ENCODE data around the gene POLA1. TPM values are rescaled to one million over a fixed set of nuclear protein-coding genes. Genes with fewer than 3 reads are reported as not detected.

POLA1 gene
- total and polyA plus RNA-seq, 7 donors: 1.8 to 15.0 (median 11.4) TPM

DNA sequence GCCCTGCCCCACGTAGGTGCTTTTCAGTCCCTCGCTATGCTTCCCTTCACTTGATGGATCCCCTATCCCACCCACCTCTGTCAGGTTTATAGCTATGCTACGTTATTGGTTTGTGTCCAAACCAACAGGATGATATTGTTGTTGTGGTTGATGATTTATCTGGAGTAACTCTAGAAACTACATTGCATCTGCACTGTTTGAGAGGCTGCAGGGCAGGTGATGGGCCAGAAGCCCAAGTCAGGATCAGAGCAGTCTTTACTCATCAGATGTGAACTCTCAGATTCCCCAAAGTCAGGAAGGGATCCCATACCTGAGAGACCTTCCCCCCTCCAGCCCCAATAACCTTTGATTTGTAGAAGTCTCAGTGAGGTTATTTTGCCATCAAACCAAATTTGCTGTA lies 287.3 kb downstream of the POLA1 start:
- H3K36me3 ChIP-seq: no peaks in the 10 kb centered on the region
- DNase-seq: no peak
- H3K27ac ChIP-seq: no peak overlapping the region
- H3K27me3 ChIP-seq: no peaks in the 10 kb centered on the region
- no peak overlapping the region for H3K4me3 ChIP-seq
- H3K9me3 ChIP-seq: no peaks in the 10 kb centered on the region
- no peaks in the 10 kb centered on the region for H3K4me1 ChIP-seq
- intact Hi-C loops (cut with DNase I): no loop called here
- 71 to 88% methylated on average over 3 of the region's 3 CpGs for whole genome bisulfite sequencing, 2 donors
- TF ChIP-seq EP300 (IDR thresholded peaks at IDR 0.05) (no peak), POLR2AphosphoS5 (IDR thresholded peaks at IDR 0.05) (no peak), POLR2A (IDR thresholded peaks at IDR 0.05) (no peak)
- TF ChIP-seq, protein P1, sequence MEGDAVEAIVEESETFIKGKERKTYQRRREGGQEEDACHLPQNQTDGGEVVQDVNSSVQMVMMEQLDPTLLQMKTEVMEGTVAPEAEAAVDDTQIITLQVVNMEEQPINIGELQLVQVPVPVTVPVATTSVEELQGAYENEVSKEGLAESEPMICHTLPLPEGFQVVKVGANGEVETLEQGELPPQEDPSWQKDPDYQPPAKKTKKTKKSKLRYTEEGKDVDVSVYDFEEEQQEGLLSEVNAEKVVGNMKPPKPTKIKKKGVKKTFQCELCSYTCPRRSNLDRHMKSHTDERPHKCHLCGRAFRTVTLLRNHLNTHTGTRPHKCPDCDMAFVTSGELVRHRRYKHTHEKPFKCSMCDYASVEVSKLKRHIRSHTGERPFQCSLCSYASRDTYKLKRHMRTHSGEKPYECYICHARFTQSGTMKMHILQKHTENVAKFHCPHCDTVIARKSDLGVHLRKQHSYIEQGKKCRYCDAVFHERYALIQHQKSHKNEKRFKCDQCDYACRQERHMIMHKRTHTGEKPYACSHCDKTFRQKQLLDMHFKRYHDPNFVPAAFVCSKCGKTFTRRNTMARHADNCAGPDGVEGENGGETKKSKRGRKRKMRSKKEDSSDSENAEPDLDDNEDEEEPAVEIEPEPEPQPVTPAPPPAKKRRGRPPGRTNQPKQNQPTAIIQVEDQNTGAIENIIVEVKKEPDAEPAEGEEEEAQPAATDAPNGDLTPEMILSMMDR (IDR thresholded peaks at IDR 0.05): no peak

DNA sequence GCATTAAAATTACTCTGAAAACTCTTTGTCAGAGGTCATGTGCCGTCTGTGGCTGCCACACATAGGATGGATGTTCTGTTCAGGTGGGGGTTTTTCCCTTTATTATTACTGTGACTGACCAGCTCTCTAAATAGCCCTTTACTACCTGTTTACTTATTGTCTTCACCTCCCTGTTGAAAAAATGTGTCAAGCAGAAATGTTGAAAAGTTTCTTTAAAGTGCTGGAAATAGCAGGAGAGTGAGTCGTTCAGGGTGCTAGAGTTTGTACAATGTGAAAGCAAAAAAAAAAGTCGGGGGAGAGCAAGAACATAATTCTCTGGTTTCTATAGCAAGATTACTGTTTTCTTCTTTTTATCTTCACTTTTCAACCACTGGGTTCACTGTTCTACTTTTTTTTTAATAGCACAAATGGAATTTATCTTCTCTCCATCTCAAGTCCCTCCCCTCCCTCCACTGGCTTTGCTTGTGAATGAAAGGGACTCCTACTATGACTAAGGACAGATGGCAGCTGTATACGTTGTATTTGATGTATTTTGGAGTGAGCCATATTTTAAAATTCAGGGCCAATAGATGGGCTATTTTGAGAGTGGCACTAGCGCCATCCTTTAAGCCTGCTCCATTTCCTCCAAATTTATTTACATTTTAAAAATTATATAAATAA lies 288.7 kb downstream of the POLA1 start:
- no peaks in the 10 kb centered on the region for H3K9me3 ChIP-seq
- no peak overlapping the region for H3K27ac ChIP-seq
- H3K4me1 ChIP-seq: no peaks in the 10 kb centered on the region
- no peak overlapping the region for H3K4me3 ChIP-seq
- 81 to 88% methylated on average over 5 of the region's 5 CpGs for WGBS, 2 donors
- DNase-seq: no peak
- no peaks in the 10 kb centered on the region for H3K27me3 ChIP-seq
- intact Hi-C loops (cut with DNase I): no loop called here
- TF ChIP-seq, protein P1 (IDR thresholded peaks at IDR 0.05): no peak
- TF ChIP-seq EP300 (IDR thresholded peaks at IDR 0.05): no peak
- TF ChIP-seq POLR2AphosphoS5 (IDR thresholded peaks at IDR 0.05): no peak
- TF ChIP-seq POLR2A (IDR thresholded peaks at IDR 0.05): no peak
- H3K36me3 ChIP-seq: no peaks in the 10 kb centered on the region

DNA sequence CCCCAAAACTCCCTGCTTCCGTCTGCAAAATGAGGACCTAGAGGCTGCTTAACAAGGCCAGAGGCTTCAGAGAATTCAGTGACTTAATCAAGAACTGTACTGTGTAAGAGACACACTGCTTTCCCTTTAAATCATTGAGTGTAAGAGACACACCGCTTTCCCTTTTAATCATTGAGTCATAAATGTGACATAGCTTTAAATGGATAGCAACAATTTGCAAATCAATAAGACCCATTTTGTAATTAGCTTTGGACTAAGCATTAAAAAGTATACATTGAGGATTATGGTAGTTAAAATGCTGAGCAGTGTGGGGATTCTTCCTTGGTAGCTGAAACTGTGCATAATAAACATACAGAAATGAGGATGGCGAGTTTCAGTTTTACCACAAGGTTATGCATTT lies 290.2 kb downstream of the POLA1 start:
- Histone ChIP-seq H3K36me3 (no peaks in the 10 kb centered on the region), H3K9me3 (no peaks in the 10 kb centered on the region), H3K27me3 (no peaks in the 10 kb centered on the region), H3K4me3 (no peak overlapping the region), H3K4me1 (no peaks in the 10 kb centered on the region), H3K27ac (no peak overlapping the region)
- intact Hi-C loops (cut with DNase I): no loop called here
- no peak for TF ChIP-seq EP300 (IDR thresholded peaks at IDR 0.05)
- no peak for TF ChIP-seq POLR2AphosphoS5 (IDR thresholded peaks at IDR 0.05)
- TF ChIP-seq, protein P1 (IDR thresholded peaks at IDR 0.05): no peak
- no peak for TF ChIP-seq POLR2A (IDR thresholded peaks at IDR 0.05)
- 93 to 97% methylated on average over 3 of the region's 3 CpGs for WGBS, 2 donors
- no peak for DNase-seq

DNA sequence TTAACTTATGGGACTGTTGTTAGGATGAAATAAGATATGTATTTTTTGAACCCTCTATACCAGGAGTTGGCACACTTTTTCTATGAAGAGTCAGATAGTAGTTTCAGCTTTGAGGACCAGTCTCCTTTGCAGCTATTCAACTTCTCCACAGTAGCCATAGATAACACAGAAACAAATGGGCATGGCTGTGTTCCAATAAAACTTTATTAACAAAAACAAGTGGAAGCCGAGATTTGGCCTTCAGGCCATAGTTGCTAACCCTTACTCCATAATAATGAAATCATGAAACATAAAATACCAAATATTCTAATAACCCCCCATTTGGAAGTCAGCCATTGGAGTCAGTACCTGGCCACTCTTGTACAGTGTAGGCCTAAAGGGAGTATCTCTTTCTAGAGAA lies 291.4 kb downstream of the POLA1 start:
- intact Hi-C loops (cut with DNase I): no loop called here
- no peaks in the 10 kb centered on the region for H3K9me3 ChIP-seq
- WGBS, 2 donors: 89 to 96% methylated on average over 1 of the region's 1 CpG

DNA sequence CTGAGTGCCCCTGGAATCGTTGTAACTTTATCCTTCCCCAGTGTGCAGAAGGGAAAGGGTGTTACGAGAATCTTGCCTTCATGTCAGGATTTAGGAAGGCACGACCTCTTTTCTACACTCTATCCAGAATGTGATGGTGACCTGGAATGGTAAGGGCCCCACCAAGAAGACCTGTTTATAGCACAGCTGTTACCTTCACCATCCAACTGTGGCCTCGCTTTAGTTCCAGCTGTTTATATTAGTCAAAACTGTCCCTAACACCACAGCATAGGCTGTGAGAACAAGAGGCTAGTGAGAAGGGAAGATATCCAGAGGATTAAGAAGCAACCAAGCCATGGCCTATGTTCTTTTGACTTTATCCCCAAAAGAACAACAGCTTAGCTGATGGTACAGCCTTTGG lies 294.0 kb downstream of the POLA1 start:
- Histone ChIP-seq H3K27ac (no peak overlapping the region), H3K9me3 (no peaks in the 10 kb centered on the region), H3K27me3 (no peaks in the 10 kb centered on the region), H3K36me3 (no peaks in the 10 kb centered on the region), H3K4me1 (no peaks in the 10 kb centered on the region), H3K4me3 (no peak overlapping the region)
- TF ChIP-seq, protein P1 (IDR thresholded peaks at IDR 0.05): no peak
- TF ChIP-seq EP300 (IDR thresholded peaks at IDR 0.05): no peak
- 90 to 98% methylated on average over 4 of the region's 4 CpGs for WGBS, 2 donors
- DNase-seq: no peak
- intact Hi-C loops (cut with DNase I): no loop called here

More for the DNA sequence above, 291.4 kb downstream of the POLA1 start:
- no peak overlapping the region for H3K4me3 ChIP-seq
- TF ChIP-seq POLR2A (IDR thresholded peaks at IDR 0.05) (no peak), POLR2AphosphoS5 (IDR thresholded peaks at IDR 0.05) (no peak)
- H3K4me1 ChIP-seq: no peaks in the 10 kb centered on the region
- no peak overlapping the region for H3K27ac ChIP-seq
- DNase-seq: no peak
- H3K36me3 ChIP-seq: no peaks in the 10 kb centered on the region
- no peaks in the 10 kb centered on the region for H3K27me3 ChIP-seq
